Measurements from ENCODE around the gene SLC35C1. TPM values are rescaled to one million over a fixed set of nuclear protein-coding genes. Genes with fewer than 3 reads are reported as not detected.

SLC35C1 gene
- total and polyA plus RNA-seq, 2 of the 8 experiments (the other 6 are each of a cell fraction or from before 2014, with no cell fraction given), result 4.6 to 10.6 TPM

DNA sequence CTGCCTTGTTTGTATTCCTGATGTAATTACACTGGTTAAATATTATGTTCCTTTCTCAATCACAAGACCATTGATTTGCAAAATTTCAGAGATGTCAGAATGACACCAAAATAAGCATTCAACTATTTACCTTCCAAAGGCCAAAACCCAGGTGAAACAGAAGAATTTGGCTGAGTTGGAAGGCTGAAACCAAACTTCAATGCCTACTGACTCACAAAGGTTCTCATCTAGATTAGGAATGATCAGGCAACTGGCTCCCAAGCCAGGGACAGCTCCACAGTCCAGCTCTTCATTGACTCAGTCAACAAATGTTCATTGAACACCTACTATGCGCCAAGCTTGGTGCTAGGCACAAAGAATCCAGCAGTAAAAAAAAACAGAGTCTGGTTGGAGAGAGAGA, 13.4 kb upstream of the SLC35C1 start:
- Histone ChIP-seq H3K27me3 (replicated peaks in 1 of 4; ENCODE audit: control insufficient read depth in 3 of 4, extremely low read depth in 1 of 4, insufficient read depth in 3 of 4, low read length in 3 of 4) (no peaks in the 10 kb centered on the region), H3K79me1 (ENCODE audit: low read depth, low read length) (no peaks in the 10 kb centered on the region), H2BK5ac (ENCODE audit: low read depth, low read length) (no peak overlapping the region), H3K36me3 (ENCODE audit: control insufficient read depth in 2 of 4, insufficient read depth in 4 of 4, low read length in 3 of 4) (no peaks in the 10 kb centered on the region), H3K14ac (ENCODE audit: insufficient read length) (peak overlapping the region; percentile 31), H3K18ac (ENCODE audit: extremely low read depth, low read length) (no peak overlapping the region), H4K8ac (ENCODE audit: extremely low read depth, insufficient read depth, low read length) (no peak overlapping the region), H3K9ac (replicated peaks in 1 of 4; ENCODE audit: extremely low read depth in 1 of 4, low read depth in 3 of 4, low read length in 3 of 4) (no peak overlapping the region), H2AK5ac (ENCODE audit: low read depth, low read length) (no peak overlapping the region), H3K4me3 (ENCODE audit: extremely low read depth in 1 of 4, insufficient read depth in 2 of 4, low read depth in 3 of 4, low read length in 4 of 4) (no peak overlapping the region), H2BK12ac (ENCODE audit: low read depth, low read length) (no peak overlapping the region), H3K23ac (ENCODE audit: insufficient read length) (no peak overlapping the region), H3K79me2 (ENCODE audit: control insufficient read depth in 1 of 2, insufficient read depth in 2 of 2, low read length in 2 of 2) (no peaks in the 10 kb centered on the region), H3K4ac (replicated peaks; ENCODE audit: insufficient read length, low read depth, low read length) (no peak overlapping the region), H3K56ac (replicated peaks; ENCODE audit: insufficient read length, low read depth, low read length) (no peak overlapping the region), H4K5ac (ENCODE audit: insufficient read length, low read depth, low read length) (no peak overlapping the region), H3K27ac (ENCODE audit: low read depth, low read length) (no peak overlapping the region), H3K4me1 (replicated peaks in 1 of 4; ENCODE audit: control insufficient read depth in 3 of 4, insufficient read depth in 4 of 4, low read length in 3 of 4) (no peaks in the 10 kb centered on the region), H3K9me3 (ENCODE audit: insufficient read depth in 2 of 2, low read depth in 1 of 2, low read length in 1 of 2) (peaks cover 4 to 5% of the 10 kb centered on the region in 2 experiments; a peak in 1 of 4 replicates), H2BK20ac (ENCODE audit: low read length) (no peak overlapping the region), H4K20me1 (replicated peaks in 1 of 2; ENCODE audit: control insufficient read depth in 1 of 2, insufficient read depth in 2 of 2, low read length in 2 of 2) (no peaks in the 10 kb centered on the region), H2BK15ac (ENCODE audit: low read length) (no peak overlapping the region), H4K91ac (replicated peaks; ENCODE audit: insufficient read length, low read length) (no peak overlapping the region), H3K23me2 (ENCODE audit: low read depth, low read length) (no peaks in the 10 kb centered on the region), H2BK120ac (replicated peaks; ENCODE audit: low read depth, low read length) (no peak overlapping the region), H2AFZ (ENCODE audit: low read length) (no peak overlapping the region), H3K4me2 (ENCODE audit: insufficient read depth in 1 of 2, low read depth in 2 of 2, low read length in 2 of 2) (no peak overlapping the region)
- DNase-seq (ENCODE audit: low read depth in 1 of 2, low spot score in 2 of 2), result peak in 1 of 2 experiments; percentile 28
- POLR2A ChIA-PET (ENCODE audit: partially characterized antibody), result interaction anchor here (0.6 kb wide), 1 partner anchor 1069 kb away, joined by 3 read pairs; no protein-coding TSS in a partner anchor
- TF ChIP-seq MAFK (IDR thresholded peaks at IDR 0.05; ENCODE audit: low read depth, low read length), result no peak
- TF ChIP-seq RBBP5 (IDR thresholded peaks at IDR 0.05; ENCODE audit: borderline replicate concordance, low read depth, low read length), result no peak
- no peak for TF ChIP-seq ZNF274 (IDR thresholded peaks at IDR 0.05; ENCODE audit: borderline replicate concordance, extremely low read depth, low read length)
- no peak for TF ChIP-seq SP2 (IDR thresholded peaks at IDR 0.05; ENCODE audit: low read length)
- FAIRE-seq, result no peak
- 83% methylated on average over 1 of the region's 1 CpG; no CpG with 5 or more reads in 1 of the 2 experiments for WGBS, 2 experiments (ENCODE audit: extremely low coverage in 1 of 2, insufficient coverage in 1 of 2, insufficient read length in 1 of 2, insufficient replicate concordance in 2 of 2, low coverage in 1 of 2, low lambda C conversion rate in 2 of 2, missing lambda C conversion rate in 1 of 2)
- CTCF ChIA-PET (ENCODE audit: partially characterized antibody), result no interaction called here

Data from H1 (cell line).